GM21619 (cell line): ENCODE results near the gene PECR.
"Not testable (repeated sequence)": the region's sequence is repeated elsewhere in the genome, so short reads cannot be mapped to it uniquely, and the experiment has no call there.

Source experiments
- ATAC-seq: cut with Tn5 transposase; IDR thresholded peaks from one replicate; pipeline ENCODE4 v1.9.1; 2021; ENCODE audit not compliant: unreplicated experiment

PECR gene

DNA sequence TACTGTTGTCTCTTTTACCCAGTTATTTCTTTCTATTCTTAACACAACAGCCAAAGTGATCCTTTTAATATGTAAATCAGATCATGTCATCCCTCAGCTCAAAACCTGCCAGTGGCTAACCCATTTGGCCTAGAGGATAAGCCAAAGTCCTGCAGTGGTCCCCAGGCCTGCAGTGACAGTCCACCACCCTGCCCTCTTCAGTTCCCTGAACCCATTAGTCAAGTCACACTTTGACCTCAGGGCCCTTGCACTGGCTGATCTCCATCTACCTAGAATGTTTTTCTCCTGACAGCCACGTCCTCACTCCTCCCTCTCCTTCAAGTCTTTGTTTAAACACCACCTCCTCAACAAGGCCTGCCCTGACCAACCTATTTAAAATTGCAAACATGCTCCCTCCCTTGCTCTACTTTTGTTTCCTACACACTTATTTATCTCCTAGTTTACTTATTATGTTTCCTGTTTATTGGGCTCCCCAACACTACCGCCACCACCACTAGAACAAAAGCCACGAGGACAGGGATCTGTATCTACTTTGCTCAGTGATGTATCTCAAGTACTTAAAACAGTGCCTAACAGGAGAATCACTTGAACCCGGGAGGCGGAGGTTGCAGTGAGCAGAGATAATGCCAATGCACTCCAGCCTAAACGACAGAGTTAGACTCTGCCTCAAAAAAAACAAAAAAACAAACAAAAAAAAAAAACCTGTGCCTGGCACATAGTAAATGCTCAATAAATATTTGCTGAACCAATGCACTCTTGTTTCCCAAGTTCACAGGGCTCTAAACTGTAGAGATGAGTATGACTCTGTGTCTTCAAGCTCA is 77.5 kb downstream of the PECR start:
- no peak for ATAC-seq

DNA sequence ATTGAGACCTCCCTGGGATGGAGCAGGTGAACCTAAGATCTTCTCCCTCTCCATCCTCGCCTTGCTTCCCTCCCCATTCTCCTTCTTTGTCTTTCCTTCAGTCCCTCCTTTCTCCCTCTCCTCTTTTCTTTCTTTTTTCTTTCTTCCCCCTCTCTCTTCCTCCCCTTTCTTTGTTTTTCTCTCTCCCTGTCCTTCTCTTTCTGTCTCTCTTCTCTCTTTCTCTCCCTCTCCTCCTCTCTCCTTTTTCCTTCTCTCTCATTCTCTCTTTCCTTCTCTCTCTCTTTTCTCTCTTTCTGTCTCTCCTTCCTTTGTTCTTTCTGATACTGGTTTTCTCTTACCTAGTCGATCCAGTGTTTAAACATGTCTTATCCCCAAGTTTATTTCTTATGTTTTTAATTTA is 78.9 kb downstream of the PECR start:
- no peak for ATAC-seq

DNA sequence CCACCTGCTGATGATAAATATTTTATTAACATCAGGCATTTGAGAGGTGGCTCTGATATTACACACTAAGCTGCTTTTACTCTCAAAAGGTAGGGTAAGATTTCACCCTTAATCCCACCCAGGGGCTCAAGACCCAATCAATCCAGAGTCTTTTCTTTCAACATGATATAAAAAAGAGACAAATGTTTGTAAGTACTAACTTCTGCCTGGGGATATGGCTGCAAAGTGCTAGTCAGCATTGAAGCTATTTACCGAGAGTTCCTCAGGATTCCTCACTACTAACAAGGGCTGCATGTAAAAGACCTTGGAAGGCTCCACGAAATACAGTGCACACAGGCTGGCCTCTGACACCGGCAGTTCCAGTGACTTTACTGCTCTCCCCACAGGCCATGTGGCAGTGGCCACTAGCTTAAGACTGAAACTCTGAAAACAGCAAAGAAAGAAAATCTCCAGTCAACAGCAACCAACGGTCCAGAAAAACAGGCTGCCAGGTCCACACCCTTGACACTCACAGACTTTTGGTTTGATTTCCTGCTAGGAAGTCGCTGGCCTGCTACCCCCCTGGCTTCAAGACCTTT is 79.4 kb downstream of the PECR start:
- no peak for ATAC-seq

DNA sequence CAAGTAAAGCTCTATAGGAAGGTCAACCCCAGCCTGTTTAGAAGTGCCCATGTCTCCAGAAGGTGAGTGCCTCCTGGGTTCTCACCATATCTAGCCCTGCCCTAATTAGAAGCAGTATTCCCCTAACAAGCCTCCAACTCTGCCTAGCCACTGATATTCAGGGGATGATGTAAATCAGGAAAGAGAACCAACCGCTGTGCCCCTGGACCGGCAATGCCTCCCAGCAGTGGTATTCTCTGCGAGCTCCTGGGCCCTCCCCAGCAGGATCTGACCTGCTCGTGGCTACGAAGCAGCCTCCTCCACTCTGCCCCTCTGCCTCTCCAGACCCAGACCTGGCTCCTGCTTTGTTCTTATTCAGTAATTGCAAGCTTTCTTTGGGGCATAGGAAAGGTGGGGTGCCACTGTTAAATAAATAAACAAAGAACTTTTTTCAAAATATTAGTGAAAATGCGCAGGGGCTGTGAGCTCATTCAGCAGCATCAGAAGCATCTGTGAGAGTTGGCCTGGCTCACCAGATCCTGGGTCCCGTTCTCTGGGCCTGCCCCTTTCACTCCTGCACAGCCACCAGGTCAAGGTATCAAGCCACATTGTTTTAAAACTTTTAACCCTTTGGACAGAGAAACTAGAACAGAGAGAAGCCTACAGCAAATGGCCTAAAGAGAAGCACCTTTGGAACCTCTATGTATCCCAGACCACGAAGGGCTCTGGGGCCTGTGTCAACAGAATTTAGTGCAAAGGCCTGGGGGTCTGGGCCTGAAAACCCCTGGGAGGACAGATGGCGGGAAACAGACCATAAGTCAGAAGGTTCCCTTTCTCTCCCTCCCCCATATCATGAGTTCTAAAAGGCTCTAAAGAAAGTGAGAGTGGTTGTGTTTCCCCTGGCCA is 80.2 kb downstream of the PECR start:
- ATAC-seq: no peak

DNA sequence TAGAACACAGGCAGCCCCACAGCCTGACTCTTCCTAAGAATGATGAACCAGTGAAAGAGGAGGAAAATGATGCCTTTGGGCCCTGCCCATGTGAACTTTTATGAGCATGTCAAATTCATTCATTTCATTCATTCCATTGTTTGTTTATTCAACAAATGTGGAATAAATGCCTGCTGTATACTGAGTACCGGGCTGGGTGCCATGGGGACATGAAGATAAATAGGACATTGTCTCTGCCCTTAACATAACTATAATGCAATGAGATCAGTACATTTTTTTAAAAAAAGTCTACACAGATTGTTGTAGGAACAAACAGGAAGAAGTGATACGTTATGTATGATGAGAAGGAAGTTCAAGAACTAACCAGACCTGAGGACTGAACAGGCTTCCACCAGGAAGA is 83.0 kb downstream of the PECR start:
- no peak for ATAC-seq

DNA sequence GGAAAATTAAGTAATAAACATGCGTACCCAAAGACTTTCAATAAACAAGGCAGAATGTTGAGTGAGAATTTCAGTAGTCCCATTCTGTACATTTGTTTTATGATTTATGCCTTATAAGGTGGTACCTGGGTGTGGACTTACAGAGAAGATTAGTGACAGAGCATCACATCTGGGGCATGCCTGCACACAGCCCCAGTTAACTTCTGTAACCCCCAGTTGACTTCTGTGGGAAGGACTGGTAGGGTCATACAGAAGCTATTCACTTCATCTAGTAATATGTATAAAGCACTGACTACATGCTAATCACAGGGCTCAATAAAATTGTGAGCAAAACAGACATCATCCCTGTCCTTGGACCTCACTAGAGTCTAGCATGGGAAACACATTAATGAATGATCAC is 84.4 kb downstream of the PECR start:
- ATAC-seq: no peak

DNA sequence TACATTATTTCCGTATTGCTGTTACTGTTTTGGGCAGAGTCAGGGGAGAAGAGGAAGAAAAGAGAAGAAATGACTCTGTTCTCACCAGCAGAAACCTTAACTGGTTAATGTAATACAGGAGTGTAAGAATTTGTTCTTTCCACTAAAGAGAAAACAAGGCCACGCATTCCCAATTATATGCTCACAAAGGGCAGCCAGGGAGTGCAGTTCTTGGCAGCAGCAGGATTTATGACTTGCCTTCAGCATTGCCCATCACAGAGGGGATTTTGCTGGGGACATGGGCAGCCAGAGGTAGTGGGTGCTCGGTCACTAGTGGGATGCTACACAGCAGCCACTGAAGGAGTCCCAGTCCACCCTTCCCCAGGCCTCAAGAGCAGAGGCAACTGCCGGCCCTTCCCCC is 86.7 kb downstream of the PECR start:
- no peak for ATAC-seq

DNA sequence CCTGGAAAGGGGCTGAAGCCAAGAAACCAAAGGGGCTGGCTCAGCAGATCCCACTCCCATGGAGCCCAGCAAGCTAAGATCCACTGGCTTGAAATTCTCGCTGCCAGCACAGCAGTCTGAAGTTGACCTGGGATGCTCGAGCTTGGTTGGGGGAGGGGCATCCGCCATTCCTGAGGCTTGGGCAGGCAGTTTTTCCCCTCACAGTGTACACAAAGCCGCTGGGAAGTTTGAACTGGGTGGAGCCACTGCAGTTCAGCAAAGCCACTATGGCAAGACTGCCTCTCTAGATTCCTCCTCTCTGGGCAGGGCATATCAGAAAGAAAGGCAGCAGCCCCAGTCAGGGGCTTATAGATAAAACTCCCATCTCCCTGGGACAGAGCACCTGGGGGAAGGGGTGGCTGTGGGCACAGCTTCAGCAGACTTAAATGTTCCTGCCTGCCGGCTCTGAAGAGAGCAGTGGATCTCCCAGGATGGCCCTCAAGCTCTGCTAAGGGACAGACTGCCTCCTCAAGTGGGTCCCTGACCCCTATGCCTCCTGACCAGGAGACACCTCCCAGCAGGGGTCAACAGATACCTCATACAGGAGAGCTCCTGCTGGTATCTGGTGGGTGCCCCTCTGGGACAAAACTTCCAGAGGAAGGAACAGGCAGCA is 92.9 kb downstream of the PECR start:
- not testable (repeated sequence) for ATAC-seq
